Smooth muscle cell (in vitro differentiated cells): Measurements from ENCODE around the gene SWSAP1. TPM values are rescaled to one million over a fixed set of nuclear protein-coding genes. Genes with fewer than 3 reads are reported as not detected.

Experiments
- DNase-seq: peaks from one replicate; lab custom pipeline; 2025; ENCODE audit not compliant: unreplicated experiment; lab: John Stamatoyannopoulos, UW
- H2AFZ ChIP-seq: fragments of 200-600 bp; sonication (generic); 2 replicates; pipeline ENCODE4 v1.6.0; 2016; ENCODE audit warnings: antibody characterized with exemption, low read depth, mild to moderate bottlenecking
- H3F3A ChIP-seq: fragments of 200-600 bp; sonication (generic); 2 replicates; pipeline ENCODE4 v1.6.0; 2017; ENCODE audit warnings: antibody characterized with exemption, low read depth
- H3K27ac ChIP-seq: fragments of 200-600 bp; sonication (generic); 2 replicates; pipeline ENCODE4 v1.5.1; 2016; ENCODE audit warnings: low read depth, mild to moderate bottlenecking
- H3K27me3 ChIP-seq: fragments of 200-600 bp; sonication (generic); 2 replicates; pipeline ENCODE4 v1.6.1; 2016; ENCODE audit warnings: low read depth, mild to moderate bottlenecking
- H3K36me3 ChIP-seq: fragments of 200-600 bp; sonication (generic); 2 replicates; pipeline ENCODE4 v1.5.1; 2016; ENCODE audit warnings: low read depth
- H3K4me1 ChIP-seq: fragments of 200-600 bp; sonication (generic); 2 replicates; pipeline ENCODE4 v1.5.1; 2016; ENCODE audit warnings: low read depth
- H3K4me2 ChIP-seq: fragments of 200-600 bp; sonication (generic); 2 replicates; pipeline ENCODE4 v1.6.0; 2016; ENCODE audit warnings: mild to moderate bottlenecking
- H3K4me3 ChIP-seq: fragments of 200-600 bp; sonication (generic); 2 replicates; pipeline ENCODE4 v1.5.1; 2016; ENCODE audit warnings: mild to moderate bottlenecking
- H3K79me2 ChIP-seq: fragments of 200-600 bp; sonication (generic); 2 replicates; pipeline ENCODE4 v1.6.0; 2016; ENCODE audit warnings: low read depth, mild to moderate bottlenecking
- H3K9ac ChIP-seq: fragments of 200-600 bp; sonication (generic); 2 replicates; pipeline ENCODE4 v1.6.0; 2016; ENCODE audit warnings: low read depth
- H3K9me3 ChIP-seq: fragments of 200-600 bp; sonication (generic); replicated peaks from 2 replicates; pipeline ENCODE4 v1.5.1; 2016; ENCODE audit warnings: low read depth
- H4K20me1 ChIP-seq: fragments of 200-600 bp; sonication (generic); 2 replicates; pipeline ENCODE4 v1.6.0; 2016; ENCODE audit warnings: low read depth
- WGBS: methylation state at CpG from one replicate; pipeline ENCODE4 v1.1.7; 2016; ENCODE audit warnings: low lambda C conversion rate; 5-methylcytosine and 5-hydroxymethylcytosine counted together
- polyA plus RNA-seq: library from polyadenylated mRNA; unstranded; fragments of >200 nt; fragmentation: Nextera tagmentation; extraction: Ambion mirVana; gene quantifications from 2 replicates; pipeline ENCODE4 v1.2.1, GENCODE V29; 2016
- small RNA-seq: library from RNA; depleted of rRNA; stranded (forward); fragments of <200 nt; gene quantifications from one replicate; pipeline ENCODE3, GENCODE V24; 2014
- total RNA-seq: library from RNA; depleted of rRNA; stranded (reverse); fragments of >200 nt; gene quantifications from 2 replicates; pipeline ENCODE4 v1.2.3, GENCODE V29; 2014
- TF ChIP-seq, protein P1 (sequence below): fragments of 200-600 bp; sonication (generic); IDR thresholded peaks from 2 replicates; pipeline ENCODE4 v1.5.1; 2017; ENCODE audit warnings: borderline replicate concordance, mild to moderate bottlenecking, antibody characterized with exemption; ENCODE audit not compliant: insufficient read depth, poor library complexity, severe bottlenecking

The SWSAP1 gene
- total and polyA plus RNA-seq, 2 experiments from 2014 or later: 0.99 to 2.8 TPM

DNA sequence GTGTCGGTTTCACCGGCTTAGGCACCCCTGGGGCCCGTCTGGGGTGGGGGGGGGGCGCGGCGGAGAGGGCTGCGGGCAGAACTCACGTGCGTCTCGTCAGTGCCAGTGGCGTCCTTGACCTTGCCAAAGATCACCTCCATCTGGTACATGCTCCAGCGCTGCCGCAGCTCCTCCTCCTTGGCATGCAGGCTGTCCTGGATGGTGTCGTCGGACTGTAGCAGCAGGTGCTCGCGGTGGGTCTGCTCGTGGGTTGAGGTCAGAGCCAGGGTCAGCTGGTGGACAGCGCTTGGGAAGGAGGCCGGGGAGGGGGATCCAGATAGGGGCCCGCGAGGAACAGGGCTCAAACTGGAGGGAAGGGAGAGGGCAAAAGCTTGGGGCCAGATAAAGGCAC, 49.3 kb downstream of the SWSAP1 start:
- no peaks in the 10 kb centered on the region for H4K20me1 ChIP-seq
- DNase-seq: no peak
- H3K4me1 ChIP-seq: peaks cover 12% of the 10 kb centered on the region
- no peaks in the 10 kb centered on the region for H3K9me3 ChIP-seq
- H3K4me3 ChIP-seq: no peak overlapping the region
- no peaks in the 10 kb centered on the region for H3F3A ChIP-seq
- no peaks in the 10 kb centered on the region for H3K36me3 ChIP-seq
- peaks cover 2% of the 10 kb centered on the region for H3K27me3 ChIP-seq
- TF ChIP-seq, protein P1, sequence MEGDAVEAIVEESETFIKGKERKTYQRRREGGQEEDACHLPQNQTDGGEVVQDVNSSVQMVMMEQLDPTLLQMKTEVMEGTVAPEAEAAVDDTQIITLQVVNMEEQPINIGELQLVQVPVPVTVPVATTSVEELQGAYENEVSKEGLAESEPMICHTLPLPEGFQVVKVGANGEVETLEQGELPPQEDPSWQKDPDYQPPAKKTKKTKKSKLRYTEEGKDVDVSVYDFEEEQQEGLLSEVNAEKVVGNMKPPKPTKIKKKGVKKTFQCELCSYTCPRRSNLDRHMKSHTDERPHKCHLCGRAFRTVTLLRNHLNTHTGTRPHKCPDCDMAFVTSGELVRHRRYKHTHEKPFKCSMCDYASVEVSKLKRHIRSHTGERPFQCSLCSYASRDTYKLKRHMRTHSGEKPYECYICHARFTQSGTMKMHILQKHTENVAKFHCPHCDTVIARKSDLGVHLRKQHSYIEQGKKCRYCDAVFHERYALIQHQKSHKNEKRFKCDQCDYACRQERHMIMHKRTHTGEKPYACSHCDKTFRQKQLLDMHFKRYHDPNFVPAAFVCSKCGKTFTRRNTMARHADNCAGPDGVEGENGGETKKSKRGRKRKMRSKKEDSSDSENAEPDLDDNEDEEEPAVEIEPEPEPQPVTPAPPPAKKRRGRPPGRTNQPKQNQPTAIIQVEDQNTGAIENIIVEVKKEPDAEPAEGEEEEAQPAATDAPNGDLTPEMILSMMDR: no peak
- no peaks in the 10 kb centered on the region for H3K79me2 ChIP-seq
- no peak overlapping the region for H3K9ac ChIP-seq
- no peak overlapping the region for H3K4me2 ChIP-seq
- H2AFZ ChIP-seq: no peak overlapping the region
- WGBS: 77% methylated on average over 22 of the region's 22 CpGs
- no peak overlapping the region for H3K27ac ChIP-seq

Small RNA genes within 50 kb of the gene (small RNA-seq; reads per million reads assigned to genes)
- gene RF00019: not detected

Other genes starting within 250 kb of the SWSAP1 start
- 7.6 and 10.1 TPM in 2 replicates for gene SPC24, start 218.9 kb upstream of the SWSAP1 start, total RNA-seq
- gene SPC24, start 218.9 kb upstream of the SWSAP1 start, polyA plus RNA-seq: 6.1 and 9.7 TPM in 2 replicates
- 28.1 and 44.1 TPM in 2 replicates for gene KANK2, start 177.1 kb upstream of the SWSAP1 start, total RNA-seq
- 31.9 and 32.0 TPM in 2 replicates for gene KANK2, start 177.1 kb upstream of the SWSAP1 start, polyA plus RNA-seq
- 0.54 TPM in 1 of 2 replicates, not detected in the other for gene ANGPTL8, start 135.0 kb upstream of the SWSAP1 start, total RNA-seq
- gene ANGPTL8, start 135.0 kb upstream of the SWSAP1 start, polyA plus RNA-seq: 0.48 and 0.80 TPM in 2 replicates
- 13.8 and 15.3 TPM in 2 replicates for gene DOCK6, start 112.1 kb upstream of the SWSAP1 start, total RNA-seq
- gene DOCK6, start 112.1 kb upstream of the SWSAP1 start, polyA plus RNA-seq: 14.8 and 28.7 TPM in 2 replicates
- not detected in 2 replicates for gene TSPAN16, start 78.5 kb upstream of the SWSAP1 start, total RNA-seq
- gene TSPAN16, start 78.5 kb upstream of the SWSAP1 start, polyA plus RNA-seq: not detected in 2 replicates
- 11.0 and 11.9 TPM in 2 replicates for gene RAB3D, start 35.0 kb upstream of the SWSAP1 start, total RNA-seq
- 6.2 and 7.3 TPM in 2 replicates for gene RAB3D, start 35.0 kb upstream of the SWSAP1 start, polyA plus RNA-seq
- 162 and 163 TPM in 2 replicates for gene TMEM205, start 28.4 kb upstream of the SWSAP1 start, total RNA-seq
- gene TMEM205, start 28.4 kb upstream of the SWSAP1 start, polyA plus RNA-seq: 118 and 119 TPM in 2 replicates
- gene CCDC159, start 28.1 kb upstream of the SWSAP1 start, total RNA-seq: 17.0 and 29.4 TPM in 2 replicates
- 8.7 and 9.8 TPM in 2 replicates for gene CCDC159, start 28.1 kb upstream of the SWSAP1 start, polyA plus RNA-seq
- 15.1 and 21.4 TPM in 2 replicates for gene PLPPR2, start 19.2 kb upstream of the SWSAP1 start, total RNA-seq
- 54.0 and 67.1 TPM in 2 replicates for gene PLPPR2, start 19.2 kb upstream of the SWSAP1 start, polyA plus RNA-seq
- 9.9 and 11.3 TPM in 2 replicates for gene EPOR, start 9.6 kb downstream of the SWSAP1 start, total RNA-seq
- 24.9 and 27.4 TPM in 2 replicates for gene EPOR, start 9.6 kb downstream of the SWSAP1 start, polyA plus RNA-seq
- 5.5 and 9.6 TPM in 2 replicates for gene RGL3, start 44.6 kb downstream of the SWSAP1 start, total RNA-seq
- 6.6 and 39.0 TPM in 2 replicates for gene RGL3, start 44.6 kb downstream of the SWSAP1 start, polyA plus RNA-seq
- gene ODAD3, start 60.5 kb downstream of the SWSAP1 start, total RNA-seq: 1.0 TPM in 1 of 2 replicates, not detected in the other
- gene ODAD3, start 60.5 kb downstream of the SWSAP1 start, polyA plus RNA-seq: 3.8 and 5.1 TPM in 2 replicates
- 25.9 and 47.4 TPM in 2 replicates for gene PRKCSH, start 61.0 kb downstream of the SWSAP1 start, total RNA-seq
- 165 and 169 TPM in 2 replicates for gene PRKCSH, start 61.0 kb downstream of the SWSAP1 start, polyA plus RNA-seq
- gene ELAVL3, start 106.4 kb downstream of the SWSAP1 start, total RNA-seq: not detected in 2 replicates
- gene ELAVL3, start 106.4 kb downstream of the SWSAP1 start, polyA plus RNA-seq: not detected in 2 replicates
- 2.2 and 2.9 TPM in 2 replicates for gene ZNF653, start 131.2 kb downstream of the SWSAP1 start, total RNA-seq
- 5.5 and 10.8 TPM in 2 replicates for gene ZNF653, start 131.2 kb downstream of the SWSAP1 start, polyA plus RNA-seq
- 20.7 and 21.1 TPM in 2 replicates for gene ECSIT, start 154.5 kb downstream of the SWSAP1 start, total RNA-seq
- 32.1 and 34.1 TPM in 2 replicates for gene ECSIT, start 154.5 kb downstream of the SWSAP1 start, polyA plus RNA-seq
- gene CNN1, start 164.2 kb downstream of the SWSAP1 start, total RNA-seq: 72.8 and 77.8 TPM in 2 replicates
- 99.5 and 125 TPM in 2 replicates for gene CNN1, start 164.2 kb downstream of the SWSAP1 start, polyA plus RNA-seq
- 18.6 and 20.3 TPM in 2 replicates for gene ELOF1, start 184.6 kb downstream of the SWSAP1 start, total RNA-seq
- gene ELOF1, start 184.6 kb downstream of the SWSAP1 start, polyA plus RNA-seq: 71.4 and 74.8 TPM in 2 replicates
- gene ACP5, start 203.0 kb downstream of the SWSAP1 start, total RNA-seq: 1.9 and 19.8 TPM in 2 replicates
- 0.89 and 1.9 TPM in 2 replicates for gene ACP5, start 203.0 kb downstream of the SWSAP1 start, polyA plus RNA-seq
- gene ZNF627, start 222.8 kb downstream of the SWSAP1 start, total RNA-seq: 24.1 and 26.9 TPM in 2 replicates
- gene ZNF627, start 222.8 kb downstream of the SWSAP1 start, polyA plus RNA-seq: 10.6 and 11.7 TPM in 2 replicates